K562 (cell line): Measurements from ENCODE around the gene ATP5PD. TPM values are rescaled to one million over a fixed set of nuclear protein-coding genes. Genes with fewer than 3 reads are reported as not detected.

Experiments
- ARID1B ChIP-seq: fragments of 450-650 bp; IDR thresholded peaks from 2 replicates; pipeline ENCODE4 v1.6.1; 2016; ENCODE audit warnings: antibody characterized with exemption, mild to moderate bottlenecking, inconsistent platforms
- BHLHE40 ChIP-seq: IDR thresholded peaks from 2 replicates; pipeline ENCODE4 v1.6.1; 2011; ENCODE audit warnings: low read length, improper control_type of control experiment
- CTBP1 ChIP-seq: fragments of 450-650 bp; IDR thresholded peaks from 2 replicates; pipeline ENCODE4 v1.6.1; 2016; ENCODE audit warnings: borderline replicate concordance
- CXXC5 ChIP-seq: fragments of 250-450 bp; sonication (Bioruptor Pico); IDR thresholded peaks from 2 replicates; pipeline ENCODE4 v1.8.0; 2022; ENCODE audit warnings: inconsistent platforms, mild to moderate bottlenecking, moderate library complexity
- DDX20 ChIP-seq: fragments of 450-650 bp; IDR thresholded peaks from 2 replicates; pipeline ENCODE4 v1.6.1; 2016; ENCODE audit warnings: missing genetic modification characterization, low read depth, mild to moderate bottlenecking, missing compliant biosample characterization, moderate library complexity
- DPF2 ChIP-seq: fragments of 450-650 bp; IDR thresholded peaks from 2 replicates; pipeline ENCODE4 v1.6.1; 2016
- ESRRA ChIP-seq: fragments of 450-650 bp; IDR thresholded peaks from 2 replicates; pipeline ENCODE4 v1.6.1; 2014; ENCODE audit warnings: low read depth, mild to moderate bottlenecking, moderate library complexity, borderline replicate concordance
- FOXA1 ChIP-seq: fragments of 450-650 bp; IDR thresholded peaks from 2 replicates; pipeline ENCODE4 v1.6.1; 2016; ENCODE audit warnings: mild to moderate bottlenecking, borderline replicate concordance
- GABPB2 ChIP-seq: fragments of 250-450 bp; sonication (Bioruptor Pico); conservative IDR thresholded peaks from 2 replicates; pipeline ENCODE4 v1.5.1; 2021; ENCODE audit warnings: mild to moderate bottlenecking
- HDAC3 ChIP-seq: fragments of 450-650 bp; IDR thresholded peaks from 2 replicates; pipeline ENCODE4 v1.6.1; 2018; ENCODE audit warnings: borderline replicate concordance, mild to moderate bottlenecking, moderate library complexity; ENCODE audit not compliant: partially characterized antibody
- HDAC6 ChIP-seq: IDR thresholded peaks from 2 replicates; pipeline ENCODE4 v1.6.1; 2012; ENCODE audit warnings: low read depth, mild to moderate bottlenecking, control low read depth, inconsistent platforms, low read length, moderate library complexity
- KLF1 ChIP-seq: fragments of 450-650 bp; IDR thresholded peaks from 2 replicates; pipeline ENCODE4 v1.6.1; 2016; ENCODE audit warnings: missing genetic modification characterization, missing compliant biosample characterization
- LCOR ChIP-seq: sonication (generic); formaldehyde crosslinking; IDR thresholded peaks from 2 replicates; pipeline ENCODE4 v1.8.0; 2022; ENCODE audit warnings: mild to moderate bottlenecking, missing genetic modification reagents
- NFIX ChIP-seq: fragments of 250-450 bp; sonication (Bioruptor Pico); IDR thresholded peaks from 2 replicates; pipeline ENCODE4 v1.4.0; 2020; ENCODE audit warnings: low read depth, mild to moderate bottlenecking, moderate library complexity
- NUFIP1 ChIP-seq: fragments of 450-650 bp; IDR thresholded peaks from 2 replicates; pipeline ENCODE4 v1.6.1; 2018; ENCODE audit not compliant: partially characterized antibody
- PHF21A ChIP-seq: fragments of 450-650 bp; IDR thresholded peaks from 2 replicates; pipeline ENCODE4 v1.6.1; 2017; ENCODE audit warnings: low read depth, borderline replicate concordance
- PTRF ChIP-seq: fragments of 450-650 bp; IDR thresholded peaks from 2 replicates; pipeline ENCODE4 v1.6.1; 2016; ENCODE audit warnings: mild to moderate bottlenecking, missing genetic modification characterization, missing compliant biosample characterization
- RB1 ChIP-seq: fragments of 450-650 bp; IDR thresholded peaks from 2 replicates; pipeline ENCODE4 v1.6.1; 2017; ENCODE audit warnings: low read depth, mild to moderate bottlenecking
- RBFOX2 ChIP-seq: fragments of 200-400 bp; formaldehyde crosslinking; IDR thresholded peaks from 2 replicates; pipeline ENCODE4 v1.6.1; 2017; ENCODE audit warnings: low read depth, mild to moderate bottlenecking, low read length, moderate library complexity
- RFX5 ChIP-seq: IDR thresholded peaks from 2 replicates; pipeline ENCODE4 v1.6.1; 2011; ENCODE audit warnings: low read depth, mild to moderate bottlenecking, improper control_type of control experiment, low read length
- SAFB ChIP-seq: fragments of 200-400 bp; formaldehyde crosslinking; IDR thresholded peaks from 2 replicates; pipeline ENCODE4 v1.6.1; 2017; ENCODE audit warnings: low read depth, low read length, borderline replicate concordance
- SLC30A9 ChIP-seq: fragments of 250-450 bp; sonication (Bioruptor Pico); IDR thresholded peaks from 2 replicates; pipeline ENCODE4 v1.8.0; 2022; ENCODE audit warnings: mild to moderate bottlenecking, moderate library complexity
- SMAD1 ChIP-seq: fragments of 150-350 bp; IDR thresholded peaks from 2 replicates; pipeline ENCODE4 v1.6.1; 2014; ENCODE audit warnings: low read length, low read depth; ENCODE audit not compliant: partially characterized antibody
- SPI1 ChIP-seq: IDR thresholded peaks from 2 replicates; pipeline ENCODE4 v1.6.1; 2011; ENCODE audit warnings: low read depth, low read length, control low read depth, borderline replicate concordance
- STAT5A ChIP-seq: IDR thresholded peaks from 2 replicates; pipeline ENCODE4 v1.6.1; 2012; ENCODE audit warnings: low read length, inconsistent platforms, borderline replicate concordance
- TFAP4 ChIP-seq: sonication (generic); formaldehyde crosslinking; IDR thresholded peaks from 2 replicates; pipeline ENCODE4 v1.8.0; 2022; ENCODE audit warnings: missing genetic modification reagents, mild to moderate bottlenecking, moderate library complexity, borderline replicate concordance
- polyA plus RNA-seq, 8 experiments: library from polyadenylated mRNA; depleted of rRNA in 4 of 8; stranded (reverse) in 5 of 8; unstranded in 3 of 8; fragments of >200 nt; fragmentation: Nextera tagmentation in 2 of 8; fragmentation: Illumina TruSeq in 1 of 8; extraction: Ambion mirVana in 2 of 8; extraction: Trizol in 1 of 8; gene quantifications; 2 replicates each; pipeline versions ENCODE4 v1.2.1 to v1.2.3, GENCODE V29; 2011 to 2014; ENCODE audit warnings: inconsistent platforms in 1 of 8, missing spikeins in 1 of 8
- total RNA-seq, 7 experiments: library from RNA; depleted of rRNA in 6 of 7; stranded (reverse); fragments of >200 nt in 6 of 7; fragmentation: Illumina TruSeq in 2 of 7; extraction: Trizol in 2 of 7; gene quantifications; 2 replicates each; pipeline versions ENCODE4 v1.2.1 to v1.2.3, GENCODE V29; 2011 to 2021; ENCODE audit warnings: low replicate concordance in 1 of 7

The ATP5PD gene
- total and polyA plus RNA-seq, 9 of the 15 experiments (the other 6 are each of a cell fraction or from before 2014, with no cell fraction given) = 271 to 828 (median 432) TPM

- TF ChIP-seq HDAC3 (no peak), PTRF (no peak), CTBP1 (peak; percentile 83), TFAP4 (CRISPR knock-in tag) (peak; percentile 65; the same call in 1 of the 2 replicates), SLC30A9 (CRISPR knock-in tag) (no peak), DDX20 (no peak), BHLHE40 (peak; percentile 63), NFIX (CRISPR knock-in tag) (0 out of 2 replicates have a peak, but pooled peaks have one; percentile 24), SPI1 (peak; percentile 40; the same call in 1 of the 2 replicates), SAFB (no peak), RFX5 (no peak), ARID1B (peak; percentile 78), SMAD1 (peak; percentile 71), FOXA1 (no peak), KLF1 (tag) (peak; percentile 97), GABPB2 (no peak), NUFIP1 (peak; percentile 35), STAT5A (peak; percentile 53), ESRRA (peak; percentile 82), RB1 (peak; percentile 56; the same call in 1 of the 2 replicates), RBFOX2 (peak; percentile 68), LCOR (CRISPR knock-in tag) (0 out of 2 replicates have a peak, but pooled peaks have one; percentile 33), CXXC5 (CRISPR knock-in tag) (peak; percentile 62; the same call in 1 of the 2 replicates), DPF2 (peak; percentile 90), PHF21A (0 out of 2 replicates have a peak, but pooled peaks have one; percentile 53), HDAC6 (no peak)
Measured at GRCh38 chr17:75096082-75096625, 49.4 kb upstream of the ATP5PD start (continued).
